Measurements from ENCODE around the gene HOXC13. TPM values are rescaled to one million over a fixed set of nuclear protein-coding genes. Genes with fewer than 3 reads are reported as not detected.

HOXC13 gene
- total RNA-seq, 1 experiment from 2014 or later = 4.9 TPM

GRCh38 chr12:53953831-53954693 lies 15.4 kb downstream of the HOXC13 start:
- DNase-seq (ENCODE audit: extremely low read depth, low read depth) = no peak

GRCh38 chr12:53954694-53955035 lies 16.0 kb downstream of the HOXC13 start, which contains the start of gene HOXC12:
Gene HOXC12, plus strand, starts transcription at chr12:53954903. Its CDS starts 27 bp downstream, at chr12:53954930.
- no peak for DNase-seq (ENCODE audit: extremely low read depth, low read depth)

GRCh38 chr12:53955036-53955775 lies 16.6 kb downstream of the HOXC13 start:
- no peak for DNase-seq (ENCODE audit: extremely low read depth, low read depth)

GRCh38 chr12:53955776-53956250 lies 17.2 kb downstream of the HOXC13 start:
- DNase-seq (ENCODE audit: extremely low read depth, low read depth) = no peak

GRCh38 chr12:53956251-53956887 lies 17.7 kb downstream of the HOXC13 start:
- no peak for DNase-seq (ENCODE audit: extremely low read depth, low read depth)

- DNase-seq (ENCODE audit: extremely low read depth, low read depth) = no peak
These were observed 18.4 kb downstream of the HOXC13 start for GRCh38 chr12:53956914-53957536.

GRCh38 chr12:53958128-53958527 lies 19.5 kb downstream of the HOXC13 start:
- DNase-seq (ENCODE audit: extremely low read depth, low read depth) = no peak

GRCh38 chr12:53959314-53959713 lies 20.7 kb downstream of the HOXC13 start:
- no peak for DNase-seq (ENCODE audit: extremely low read depth, low read depth)

- no peak for DNase-seq (ENCODE audit: extremely low read depth, low read depth)
These were observed 21.8 kb downstream of the HOXC13 start for GRCh38 chr12:53960187-53961024.

GRCh38 chr12:53961025-53961761 lies 22.6 kb downstream of the HOXC13 start:
- no peak for DNase-seq (ENCODE audit: extremely low read depth, low read depth)

- DNase-seq (ENCODE audit: extremely low read depth, low read depth) = no peak
These were observed 24.4 kb downstream of the HOXC13 start for GRCh38 chr12:53963005-53963404.

GRCh38 chr12:53963434-53964314 lies 25.0 kb downstream of the HOXC13 start:
- DNase-seq (ENCODE audit: extremely low read depth, low read depth) = no peak

- no peak for DNase-seq (ENCODE audit: extremely low read depth, low read depth)
These were observed 25.7 kb downstream of the HOXC13 start for GRCh38 chr12:53964315-53964713.

GRCh38 chr12:53965281-53966084 lies 26.9 kb downstream of the HOXC13 start:
- DNase-seq (ENCODE audit: extremely low read depth, low read depth) = no peak

- DNase-seq (ENCODE audit: extremely low read depth, low read depth) = no peak
These were observed 27.4 kb downstream of the HOXC13 start for GRCh38 chr12:53966085-53966384.

GRCh38 chr12:53966385-53967133 lies 27.9 kb downstream of the HOXC13 start:
- no peak for DNase-seq (ENCODE audit: extremely low read depth, low read depth)

GRCh38 chr12:53967421-53967925 lies 28.8 kb downstream of the HOXC13 start:
- DNase-seq (ENCODE audit: extremely low read depth, low read depth) = no peak

Measured in NCI-H460 (cell line).